Measurements from ENCODE around the gene RBMS3. TPM values are rescaled to one million over a fixed set of nuclear protein-coding genes. Genes with fewer than 3 reads are reported as not detected.

Gene RBMS3
- total RNA-seq, 1 donor from 2014 or later, result 0.47 TPM

GRCh38 chr3:29319262-29319661 is 38.4 kb downstream of the RBMS3 start:
- H3K9me3 Mint-ChIP-seq, result no peaks in the 10 kb centered on the region
- TF ChIP-seq EZH2phosphoT487 (IDR thresholded peaks at IDR 0.05), result no peak
- no peak for TF ChIP-seq EZH2 (IDR thresholded peaks at IDR 0.05)
- no peak for TF ChIP-seq CTCF (IDR thresholded peaks at IDR 0.05)
- H3K27me3 Mint-ChIP-seq (ENCODE audit: insufficient read depth, low read depth), result no peaks in the 10 kb centered on the region
- H4K20me1 ChIP-seq (ENCODE audit: low read depth), result no peaks in the 10 kb centered on the region
- no peaks in the 10 kb centered on the region for H3F3A ChIP-seq (ENCODE audit: low read depth)
- H3K4me2 ChIP-seq, result no peak overlapping the region
- no peak for DNase-seq (ENCODE audit: low spot score)
- no peaks in the 10 kb centered on the region for H3K9me3 ChIP-seq (ENCODE audit: low read depth)
- no peak overlapping the region for H3K4me3 ChIP-seq
- H3K9ac ChIP-seq, result no peak overlapping the region
- H3K79me2 ChIP-seq (ENCODE audit: low read depth), result no peaks in the 10 kb centered on the region
- no peak overlapping the region for H3K27ac ChIP-seq
- peaks cover 3% of the 10 kb centered on the region for H3K4me1 Mint-ChIP-seq
- H3K27ac Mint-ChIP-seq, result no peak overlapping the region
- no peaks in the 10 kb centered on the region for H3K36me3 ChIP-seq
- H3K4me3 Mint-ChIP-seq, result no peak overlapping the region
- H2AFZ ChIP-seq (replicated peaks), result no peak overlapping the region
- no peaks in the 10 kb centered on the region for H3K27me3 ChIP-seq
- no peaks in the 10 kb centered on the region for H3K4me1 ChIP-seq
- no peaks in the 10 kb centered on the region for H3K36me3 Mint-ChIP-seq

GRCh38 chr3:29319798-29320197 is 38.9 kb downstream of the RBMS3 start:
- H3K79me2 ChIP-seq (ENCODE audit: low read depth), result no peaks in the 10 kb centered on the region
- no peak overlapping the region for H3K9ac ChIP-seq
- H3K27ac ChIP-seq, result no peak overlapping the region
- Mint-ChIP-seq H3K4me1 (peaks cover 8% of the 10 kb centered on the region), H3K27me3 (ENCODE audit: insufficient read depth, low read depth) (peaks cover 2% of the 10 kb centered on the region), H3K27ac (no peak overlapping the region), H3K36me3 (no peaks in the 10 kb centered on the region), H3K4me3 (no peak overlapping the region), H3K9me3 (no peaks in the 10 kb centered on the region)
- H2AFZ ChIP-seq (replicated peaks), result no peak overlapping the region
- H3K27me3 ChIP-seq, result no peaks in the 10 kb centered on the region
- no peak for DNase-seq (ENCODE audit: low spot score)
- H3K4me1 ChIP-seq, result no peaks in the 10 kb centered on the region
- no peaks in the 10 kb centered on the region for H3K9me3 ChIP-seq (ENCODE audit: low read depth)
- H3K36me3 ChIP-seq, result no peaks in the 10 kb centered on the region
- no peaks in the 10 kb centered on the region for H4K20me1 ChIP-seq (ENCODE audit: low read depth)
- TF ChIP-seq EZH2phosphoT487 (IDR thresholded peaks at IDR 0.05), result no peak
- TF ChIP-seq CTCF (IDR thresholded peaks at IDR 0.05), result no peak
- no peak for TF ChIP-seq EZH2 (IDR thresholded peaks at IDR 0.05)
- no peak overlapping the region for H3K4me2 ChIP-seq
- no peak overlapping the region for H3K4me3 ChIP-seq
- no peaks in the 10 kb centered on the region for H3F3A ChIP-seq (ENCODE audit: low read depth)

- Mint-ChIP-seq H3K36me3 (no peaks in the 10 kb centered on the region), H3K4me1 (peaks cover 8% of the 10 kb centered on the region), H3K27me3 (ENCODE audit: insufficient read depth, low read depth) (peaks cover 2% of the 10 kb centered on the region), H3K4me3 (no peak overlapping the region), H3K9me3 (no peaks in the 10 kb centered on the region), H3K27ac (no peak overlapping the region)
- Histone ChIP-seq H4K20me1 (ENCODE audit: low read depth) (no peaks in the 10 kb centered on the region), H3K79me2 (ENCODE audit: low read depth) (no peaks in the 10 kb centered on the region), H3K9ac (no peak overlapping the region), H3K36me3 (no peaks in the 10 kb centered on the region), H3F3A (ENCODE audit: low read depth) (no peaks in the 10 kb centered on the region), H3K4me1 (no peaks in the 10 kb centered on the region), H3K27me3 (no peaks in the 10 kb centered on the region), H3K27ac (no peak overlapping the region), H3K4me2 (no peak overlapping the region), H2AFZ (replicated peaks) (no peak overlapping the region), H3K9me3 (ENCODE audit: low read depth) (no peaks in the 10 kb centered on the region), H3K4me3 (no peak overlapping the region)
- no peak for DNase-seq (ENCODE audit: low spot score)
- TF ChIP-seq CTCF (IDR thresholded peaks at IDR 0.05) (no peak), EZH2 (IDR thresholded peaks at IDR 0.05) (no peak), EZH2phosphoT487 (IDR thresholded peaks at IDR 0.05) (no peak)
Measured at GRCh38 chr3:29322586-29322985, 41.7 kb downstream of the RBMS3 start.
